OCI-LY3 (cell line): Measurements from ENCODE around the gene MACIR.

Experiments used
- CTCF ChIP-seq: fragments of 200-600, 300-600 bp; sonication (generic); IDR thresholded peaks from 2 replicates; pipeline ENCODE4 v1.5.1; 2014; ENCODE audit warnings: antibody characterized with exemption, low read length, low read depth
- EZH2phosphoT487 ChIP-seq: fragments of 200-600 bp; shearing (Covaris generic); IDR thresholded peaks from 2 replicates; pipeline ENCODE4 v1.6.1; 2018; ENCODE audit warnings: antibody characterized with exemption, mixed run types, low read depth

- TF ChIP-seq CTCF, result no peak
- no peak for TF ChIP-seq EZH2phosphoT487
Measured at GRCh38 chr5:103293719-103294118, 35.2 kb downstream of the MACIR start.
